SK-N-SH treated with all-trans-retinoic acid at 6 μM for 48 hours (cell line): ENCODE data around the gene SLC49A4.

Experiments used
- ATAC-seq: fragments of 200-7000 bp; cut with Tn5 transposase; 3 replicates; pipeline ENCODE4 v1.9.1; 2020; ENCODE audit warnings: mild to moderate bottlenecking, moderate library complexity
- ARNTL ChIP-seq: fragments of 450-650 bp; formaldehyde crosslinking; IDR thresholded peaks from 2 replicates; pipeline ENCODE4 v1.5.0; 2020; ENCODE audit warnings: low read depth, mild to moderate bottlenecking, moderate library complexity, borderline replicate concordance
- BACH2 ChIP-seq: fragments of 250-450 bp; sonication (Bioruptor Pico); IDR thresholded peaks from 2 replicates; pipeline ENCODE4 v1.9.0; 2021; ENCODE audit warnings: mild to moderate bottlenecking, borderline replicate concordance
- CREB5 ChIP-seq: fragments of 250-450 bp; sonication (Bioruptor Pico); IDR thresholded peaks from 2 replicates; pipeline ENCODE4 v1.5.1; 2020; ENCODE audit warnings: low read depth, mild to moderate bottlenecking, moderate library complexity
- ESRRG ChIP-seq: fragments of 250-450 bp; sonication (Bioruptor Pico); IDR thresholded peaks from 2 replicates; pipeline ENCODE4 v1.6.1; 2021; ENCODE audit warnings: mild to moderate bottlenecking
- ISL1 ChIP-seq: fragments of 250-450 bp; sonication (Bioruptor Pico); IDR thresholded peaks from 2 replicates; pipeline ENCODE4 v2.1.2; 2022; ENCODE audit warnings: mild to moderate bottlenecking, moderate library complexity
- OSR1 ChIP-seq: fragments of 250-450 bp; sonication (Bioruptor Pico); IDR thresholded peaks from 2 replicates; pipeline ENCODE4 v1.8.0; 2022; ENCODE audit warnings: moderate library complexity, mild to moderate bottlenecking, inconsistent platforms
- PATZ1 ChIP-seq: fragments of 250-450 bp; sonication (Bioruptor Pico); IDR thresholded peaks from 2 replicates; pipeline ENCODE4 v1.8.0; 2020; ENCODE audit warnings: mild to moderate bottlenecking, moderate library complexity, borderline replicate concordance
- POU6F1 ChIP-seq: fragments of 250-450 bp; sonication (Bioruptor Pico); IDR thresholded peaks from 2 replicates; pipeline ENCODE4 v1.8.0; 2021; ENCODE audit warnings: low read depth, mild to moderate bottlenecking, moderate library complexity, borderline replicate concordance
- PPARA ChIP-seq: fragments of 250-450 bp; sonication (Bioruptor Pico); IDR thresholded peaks from 2 replicates; pipeline ENCODE4 v1.5.0; 2020; ENCODE audit warnings: mild to moderate bottlenecking, borderline replicate concordance
- RARB ChIP-seq: fragments of 250-450 bp; sonication (Bioruptor Pico); IDR thresholded peaks from 2 replicates; pipeline ENCODE4 v1.8.0; 2021; ENCODE audit warnings: mild to moderate bottlenecking, moderate library complexity
- SNAI2 ChIP-seq: fragments of 250-450 bp; sonication (Bioruptor Pico); IDR thresholded peaks from 2 replicates; pipeline ENCODE4 v1.5.0; 2020; ENCODE audit warnings: mild to moderate bottlenecking, moderate library complexity
- TCF4 ChIP-seq: fragments of 250-450 bp; sonication (Bioruptor Pico); IDR thresholded peaks from 2 replicates; pipeline ENCODE4 v1.8.0; 2021; ENCODE audit warnings: mild to moderate bottlenecking, moderate library complexity, borderline replicate concordance
- TOX ChIP-seq: fragments of 250-450 bp; sonication (Bioruptor Pico); IDR thresholded peaks from 2 replicates; pipeline ENCODE4 v1.8.0; 2021; ENCODE audit warnings: mild to moderate bottlenecking, moderate library complexity, borderline replicate concordance
- TSHZ2 ChIP-seq: fragments of 250-450 bp; sonication (Bioruptor Pico); IDR thresholded peaks from 2 replicates; pipeline ENCODE4 v1.5.0; 2020; ENCODE audit warnings: mild to moderate bottlenecking, moderate library complexity
- ZC3H10 ChIP-seq: fragments of 250-450 bp; sonication (Bioruptor Pico); IDR thresholded peaks from 2 replicates; pipeline ENCODE4 v1.5.1; 2021; ENCODE audit warnings: mild to moderate bottlenecking, moderate library complexity
- ZFP3 ChIP-seq: fragments of 250-450 bp; sonication (Bioruptor Pico); IDR thresholded peaks from 2 replicates; pipeline ENCODE4 v1.5.0; 2020; ENCODE audit warnings: mild to moderate bottlenecking, moderate library complexity
- ZFP30 ChIP-seq: fragments of 450-650 bp; formaldehyde crosslinking; IDR thresholded peaks from 2 replicates; pipeline ENCODE4 v1.5.0; 2022; ENCODE audit warnings: mild to moderate bottlenecking, moderate library complexity
- ZNF70 ChIP-seq: fragments of 450-650 bp; formaldehyde crosslinking; IDR thresholded peaks from 2 replicates; pipeline ENCODE4 v1.5.0; 2020; ENCODE audit warnings: mild to moderate bottlenecking, moderate library complexity
- ZNF8 ChIP-seq: fragments of 450-650 bp; formaldehyde crosslinking; IDR thresholded peaks from 2 replicates; pipeline ENCODE4 v1.5.0; 2020; ENCODE audit warnings: mild to moderate bottlenecking, moderate library complexity
- TF ChIP-seq, protein P1 (sequence below): fragments of 250-450 bp; sonication (Bioruptor Pico); IDR thresholded peaks from 2 replicates; pipeline ENCODE4 v1.5.1; 2021; ENCODE audit warnings: mild to moderate bottlenecking, moderate library complexity

SLC49A4 gene

GRCh38 chr3:122890720-122891220, 95.9 kb downstream of the SLC49A4 start:
- ATAC-seq = no peak
- TF ChIP-seq ARNTL (CRISPR knock-in tag) = no peak
- TF ChIP-seq SNAI2 = no peak
- TF ChIP-seq ZNF8 = no peak
- TF ChIP-seq CREB5 (CRISPR knock-in tag) = no peak
- TF ChIP-seq ZFP3 (CRISPR knock-in tag) = no peak
- TF ChIP-seq BACH2 (CRISPR knock-in tag) = no peak
- TF ChIP-seq OSR1 (CRISPR knock-in tag) = no peak

- TF ChIP-seq SNAI2 (no peak), ZNF70 (CRISPR knock-in tag) (no peak), TOX (CRISPR knock-in tag) (no peak), ZNF8 (no peak), ZFP3 (CRISPR knock-in tag) (no peak), TCF4 (no peak), ZFP30 (CRISPR knock-in tag) (no peak), CREB5 (CRISPR knock-in tag) (no peak), OSR1 (CRISPR knock-in tag) (no peak), ISL1 (no peak), PATZ1 (CRISPR knock-in tag) (no peak)
- TF ChIP-seq, protein P1, sequence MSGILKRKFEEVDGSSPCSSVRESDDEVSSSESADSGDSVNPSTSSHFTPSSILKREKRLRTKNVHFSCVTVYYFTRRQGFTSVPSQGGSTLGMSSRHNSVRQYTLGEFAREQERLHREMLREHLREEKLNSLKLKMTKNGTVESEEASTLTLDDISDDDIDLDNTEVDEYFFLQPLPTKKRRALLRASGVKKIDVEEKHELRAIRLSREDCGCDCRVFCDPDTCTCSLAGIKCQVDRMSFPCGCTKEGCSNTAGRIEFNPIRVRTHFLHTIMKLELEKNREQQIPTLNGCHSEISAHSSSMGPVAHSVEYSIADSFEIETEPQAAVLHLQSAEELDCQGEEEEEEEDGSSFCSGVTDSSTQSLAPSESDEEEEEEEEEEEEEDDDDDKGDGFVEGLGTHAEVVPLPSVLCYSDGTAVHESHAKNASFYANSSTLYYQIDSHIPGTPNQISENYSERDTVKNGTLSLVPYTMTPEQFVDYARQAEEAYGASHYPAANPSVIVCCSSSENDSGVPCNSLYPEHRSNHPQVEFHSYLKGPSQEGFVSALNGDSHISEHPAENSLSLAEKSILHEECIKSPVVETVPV (CRISPR knock-in tag) = no peak
- ATAC-seq = no peak
These were observed 97.5 kb downstream of the SLC49A4 start for GRCh38 chr3:122892118-122892960.

- no peak for ATAC-seq
- TF ChIP-seq, protein P1 (CRISPR knock-in tag) = no peak
- TF ChIP-seq ESRRG (CRISPR knock-in tag) = no peak
- no peak for TF ChIP-seq ARNTL (CRISPR knock-in tag)
- no peak for TF ChIP-seq ZC3H10
- TF ChIP-seq PPARA (CRISPR knock-in tag) = no peak
- no peak for TF ChIP-seq OSR1 (CRISPR knock-in tag)
- no peak for TF ChIP-seq ZFP3 (CRISPR knock-in tag)
- no peak for TF ChIP-seq ISL1
- TF ChIP-seq BACH2 (CRISPR knock-in tag) = no peak
- no peak for TF ChIP-seq SNAI2
- no peak for TF ChIP-seq POU6F1 (CRISPR knock-in tag)
- no peak for TF ChIP-seq TSHZ2 (CRISPR knock-in tag)
- TF ChIP-seq TOX (CRISPR knock-in tag) = no peak
- TF ChIP-seq RARB (CRISPR knock-in tag) = no peak
- TF ChIP-seq ZNF8 = no peak
These were observed 98.4 kb downstream of the SLC49A4 start for GRCh38 chr3:122893282-122893681.
